Ovary (tissue), 3 donors: ENCODE data around the gene ESPN.

ENCODE experiments used
- POLR2A ChIP-seq: fragments of 450-650 bp; IDR thresholded peaks from one replicate; pipeline ENCODE4 v1.6.1; 2017; ENCODE audit warnings: antibody characterized with exemption, mild to moderate bottlenecking, moderate library complexity
- TF ChIP-seq, protein P1 (sequence below), 3 donors: fragments of 450-650 bp in 2 of 3; fragments of 200-600 bp in 1 of 3; IDR thresholded peaks; one replicate each; pipeline versions ENCODE4 v1.5.1 to v1.8.0; 2016 to 2022; ENCODE audit warnings: antibody characterized with exemption in 3 of 3, mild to moderate bottlenecking in 1 of 3
- donor health status: DM: no; HTN: no; CAD: no.

DNA sequence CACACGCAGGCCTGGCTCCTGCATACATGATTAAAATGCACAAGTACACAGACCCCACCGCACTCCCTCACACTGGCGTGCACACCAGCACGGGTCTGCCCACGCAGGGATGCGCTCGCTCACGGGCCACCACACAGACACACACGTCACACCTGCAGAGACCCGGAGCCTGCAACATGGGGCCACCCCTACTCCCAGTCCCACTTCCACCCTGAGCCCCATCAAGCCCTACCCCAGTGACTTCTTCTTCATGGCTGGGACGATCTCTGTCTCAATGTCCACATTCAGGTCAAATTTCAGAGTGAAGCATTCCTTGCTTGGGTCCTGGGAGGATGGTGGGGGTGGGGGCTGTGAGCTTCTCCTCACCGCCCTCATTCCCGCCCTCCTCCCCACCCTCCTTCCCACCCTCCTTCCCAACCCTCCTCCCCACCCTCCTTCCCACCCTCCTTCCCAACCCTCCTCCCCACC is 50.3 kb downstream of the ESPN start:
- TF ChIP-seq, protein P1, sequence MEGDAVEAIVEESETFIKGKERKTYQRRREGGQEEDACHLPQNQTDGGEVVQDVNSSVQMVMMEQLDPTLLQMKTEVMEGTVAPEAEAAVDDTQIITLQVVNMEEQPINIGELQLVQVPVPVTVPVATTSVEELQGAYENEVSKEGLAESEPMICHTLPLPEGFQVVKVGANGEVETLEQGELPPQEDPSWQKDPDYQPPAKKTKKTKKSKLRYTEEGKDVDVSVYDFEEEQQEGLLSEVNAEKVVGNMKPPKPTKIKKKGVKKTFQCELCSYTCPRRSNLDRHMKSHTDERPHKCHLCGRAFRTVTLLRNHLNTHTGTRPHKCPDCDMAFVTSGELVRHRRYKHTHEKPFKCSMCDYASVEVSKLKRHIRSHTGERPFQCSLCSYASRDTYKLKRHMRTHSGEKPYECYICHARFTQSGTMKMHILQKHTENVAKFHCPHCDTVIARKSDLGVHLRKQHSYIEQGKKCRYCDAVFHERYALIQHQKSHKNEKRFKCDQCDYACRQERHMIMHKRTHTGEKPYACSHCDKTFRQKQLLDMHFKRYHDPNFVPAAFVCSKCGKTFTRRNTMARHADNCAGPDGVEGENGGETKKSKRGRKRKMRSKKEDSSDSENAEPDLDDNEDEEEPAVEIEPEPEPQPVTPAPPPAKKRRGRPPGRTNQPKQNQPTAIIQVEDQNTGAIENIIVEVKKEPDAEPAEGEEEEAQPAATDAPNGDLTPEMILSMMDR (IDR thresholded peaks at IDR 0.05): no peak
- TF ChIP-seq POLR2A: no peak
